HG03196 (cell line): ENCODE results near the gene HOXB5.

ENCODE experiments used
- ATAC-seq: cut with Tn5 transposase; IDR thresholded peaks from one replicate; pipeline ENCODE4 v1.9.1; 2021; ENCODE audit not compliant: unreplicated experiment

Gene HOXB5

DNA sequence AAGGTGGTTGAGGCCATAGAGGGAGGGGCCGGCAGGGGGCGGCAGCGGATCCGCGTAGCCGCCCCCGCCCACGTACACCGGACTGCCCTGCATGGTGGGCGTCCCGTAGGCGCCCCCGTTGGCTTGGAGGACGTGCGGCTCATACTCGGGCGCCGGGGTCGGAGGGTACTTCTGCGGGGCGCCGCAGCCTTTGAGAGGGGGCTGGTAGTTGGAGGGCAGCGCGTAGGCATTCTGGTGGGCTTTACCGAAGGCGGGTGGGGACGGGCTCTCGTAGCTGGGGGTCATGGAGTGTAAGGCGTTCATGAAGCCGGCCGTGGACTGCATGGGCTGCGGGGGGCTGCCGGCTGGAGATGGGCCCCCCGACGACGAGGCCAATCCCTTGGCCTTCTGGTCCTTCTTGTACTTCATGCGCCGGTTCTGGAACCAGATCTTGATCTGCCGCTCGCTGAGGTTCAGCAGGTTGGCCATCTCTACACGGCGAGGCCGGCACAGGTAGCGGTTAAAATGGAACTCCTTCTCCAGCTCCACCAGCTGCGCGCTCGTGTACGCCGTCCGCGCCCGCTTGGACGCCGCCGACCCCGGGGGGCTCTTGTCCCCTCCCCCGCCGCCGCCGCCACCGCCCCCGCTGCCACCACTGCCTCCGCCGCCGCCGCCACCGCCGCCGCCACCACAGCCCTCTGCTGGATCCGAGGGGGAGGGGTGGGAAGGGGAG lies 42.9 kb downstream of the HOXB5 start:
- no peak for ATAC-seq

- no peak for ATAC-seq
Observed at GRCh38 chr17:48549914-48550501, 43.6 kb downstream of the HOXB5 start.

- no peak for ATAC-seq
Observed at GRCh38 chr17:48549281-48549630, 44.3 kb downstream of the HOXB5 start.

GRCh38 chr17:48548523-48549280 lies 44.9 kb downstream of the HOXB5 start:
- no peak for ATAC-seq

DNA sequence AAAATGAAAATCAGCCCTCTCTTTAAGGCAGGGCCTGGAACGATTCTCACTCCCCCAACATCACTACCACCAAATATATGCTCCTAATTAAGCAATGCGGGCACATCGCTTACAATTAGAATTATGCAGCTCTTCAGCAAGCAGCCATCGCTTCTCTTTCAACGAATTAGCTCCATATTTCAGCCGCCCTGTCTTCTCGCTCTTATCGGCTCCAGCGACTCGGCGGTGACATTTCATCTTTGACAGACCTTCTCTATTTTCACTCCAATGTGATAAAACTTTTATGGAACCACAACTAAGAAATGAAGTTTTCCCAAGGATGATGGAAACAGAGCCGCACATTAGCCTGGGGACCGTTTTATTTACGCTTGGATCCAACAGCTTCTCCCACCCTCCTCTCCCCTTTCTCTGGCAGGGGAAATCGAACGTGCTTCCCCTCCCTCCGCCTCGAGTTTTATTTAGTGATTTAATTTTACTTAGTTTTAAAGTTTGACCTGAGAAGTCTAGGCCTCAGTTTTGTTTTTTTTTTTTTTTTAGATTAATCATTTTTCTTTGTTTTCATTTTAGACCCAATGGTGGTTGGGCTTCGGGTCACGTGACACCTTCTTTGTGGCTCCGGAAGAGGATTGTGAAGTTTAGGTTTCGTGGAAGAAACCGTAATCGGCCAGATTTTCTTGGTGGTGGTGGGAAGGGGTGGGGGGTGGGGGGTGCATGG lies 45.6 kb downstream of the HOXB5 start:
- ATAC-seq = no peak

- ATAC-seq = no peak
Observed at GRCh38 chr17:48546924-48547807, 46.4 kb downstream of the HOXB5 start.

- ATAC-seq = no peak
Observed at GRCh38 chr17:48546137-48546923, 47.2 kb downstream of the HOXB5 start.

GRCh38 chr17:48545539-48545938 lies 48.0 kb downstream of the HOXB5 start:
- ATAC-seq = no peak

DNA sequence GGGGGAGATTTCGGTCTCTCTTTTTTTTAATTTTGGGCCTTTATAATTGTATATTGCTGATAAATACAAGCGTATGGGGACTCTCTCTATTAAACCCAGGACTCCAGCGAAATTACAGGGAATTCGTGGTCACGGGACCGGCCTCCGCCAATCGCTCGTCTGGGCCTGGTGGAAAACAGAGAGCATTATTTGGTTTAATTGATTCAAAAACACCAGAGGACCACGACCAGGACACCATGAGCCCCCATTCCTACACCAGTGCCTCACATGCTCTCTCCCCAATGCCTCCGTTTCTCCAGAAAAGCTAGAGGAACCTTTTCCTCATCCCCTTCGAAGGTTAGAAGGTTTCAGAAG lies 48.6 kb downstream of the HOXB5 start, which contains the start of gene HOXB2:
Gene HOXB2 (minus strand): TSS at position 88 of the 354 bp plus-strand sequence. CDS start 198 bp downstream, outside the sequence.
- ATAC-seq = no peak

DNA sequence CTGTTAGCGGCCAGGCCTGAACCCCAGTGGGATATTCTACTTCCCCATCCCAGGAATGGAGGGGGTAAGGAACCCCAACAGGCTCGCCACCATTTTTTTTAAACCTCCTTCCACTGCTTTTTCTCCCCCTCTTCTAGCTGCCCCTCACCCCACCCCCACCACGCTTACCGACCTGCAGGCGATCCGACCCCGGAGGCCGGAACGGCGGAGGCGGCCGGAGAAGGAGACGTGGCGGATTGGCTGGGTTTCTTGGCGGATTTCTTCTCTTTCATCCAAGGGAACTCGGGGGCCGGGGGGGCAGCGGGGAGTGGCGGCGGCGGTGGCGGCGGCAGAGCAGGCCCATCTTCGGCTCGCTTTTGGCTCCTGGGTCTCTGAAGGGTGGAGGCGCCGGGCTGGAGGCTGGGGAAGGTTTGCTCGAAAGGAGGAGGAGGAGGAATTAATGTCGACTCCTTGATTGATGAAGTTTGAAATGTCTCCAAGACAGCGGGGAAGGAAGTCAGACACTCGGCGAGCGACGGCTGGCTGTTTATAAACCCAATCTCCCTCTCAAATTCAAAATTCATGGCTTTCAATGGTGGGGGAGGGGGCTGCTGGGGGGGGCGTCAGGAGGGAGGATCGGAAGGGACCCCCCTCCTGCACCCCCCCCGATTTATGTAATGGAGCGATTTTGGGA lies 49.1 kb downstream of the HOXB5 start:
- no peak for ATAC-seq

- peak; percentile 12 for ATAC-seq
Observed at GRCh38 chr17:48543854-48544348, 49.7 kb downstream of the HOXB5 start.

DNA sequence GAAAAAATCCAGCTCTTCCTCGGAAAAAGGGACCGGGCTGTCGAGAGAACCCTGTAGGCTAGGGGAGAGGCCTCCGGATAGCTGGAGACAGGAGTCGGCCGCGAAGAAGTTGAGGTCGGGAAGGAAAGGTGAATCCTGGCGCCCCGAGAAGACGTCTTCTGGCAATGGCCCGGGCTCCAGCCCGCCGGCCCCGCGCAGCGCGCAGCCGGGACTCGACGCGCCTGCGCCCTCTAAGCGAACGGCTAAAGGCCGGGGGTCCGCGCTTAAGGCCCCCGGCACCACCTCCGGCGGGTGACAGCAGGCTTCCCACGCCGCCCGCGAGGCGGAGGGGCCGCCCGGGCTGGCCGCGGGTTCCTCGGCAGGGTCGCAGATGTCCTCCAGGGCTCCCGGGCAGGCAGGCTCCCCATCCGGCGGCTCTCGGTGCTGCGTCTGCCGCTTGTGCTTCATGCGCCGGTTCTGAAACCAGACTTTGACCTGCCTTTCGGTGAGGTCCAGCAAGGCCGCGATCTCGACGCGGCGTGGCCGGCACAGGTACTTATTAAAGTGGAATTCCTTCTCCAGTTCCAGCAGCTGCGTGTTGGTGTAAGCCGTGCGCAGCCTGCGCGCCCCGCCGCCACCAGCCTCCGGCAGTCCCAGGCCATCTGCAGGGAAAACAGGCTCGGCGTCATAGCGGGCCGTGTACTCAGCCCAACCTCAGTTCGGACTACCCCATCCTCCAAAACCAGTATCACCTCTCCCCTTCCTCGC lies 50.3 kb downstream of the HOXB5 start:
- ATAC-seq = peak; percentile 50

GRCh38 chr17:48542698-48543106 lies 50.9 kb downstream of the HOXB5 start:
- ATAC-seq = no peak

GRCh38 chr17:48542114-48542656 lies 51.4 kb downstream of the HOXB5 start:
- ATAC-seq = no peak

DNA sequence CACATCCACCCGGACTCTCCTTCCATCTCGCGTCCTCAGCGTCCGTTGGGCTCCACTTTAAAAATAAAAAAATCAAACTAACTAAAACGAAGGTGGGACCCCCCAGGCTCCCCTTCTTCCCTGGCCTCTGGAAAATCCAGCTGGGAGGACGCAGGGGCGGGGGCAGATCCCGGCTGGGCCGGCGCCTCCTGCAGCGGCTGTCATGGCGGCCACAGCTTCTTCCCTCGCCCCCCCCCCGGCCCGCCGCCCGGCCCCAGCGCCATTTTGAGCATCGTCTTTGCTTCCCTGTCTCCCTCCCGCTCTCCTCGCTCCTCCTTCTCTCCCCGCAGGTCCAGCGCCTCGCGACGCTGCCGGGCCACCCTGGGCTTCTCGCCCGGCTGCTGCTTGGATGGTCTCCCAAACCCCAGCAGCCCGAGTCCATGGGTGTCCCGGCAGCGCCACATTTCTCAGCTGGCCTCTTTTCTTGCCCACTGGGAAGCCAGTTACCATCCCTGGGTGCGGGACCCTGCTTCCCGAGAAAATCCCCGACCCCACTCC lies 51.9 kb downstream of the HOXB5 start:
- no peak for ATAC-seq
